Measurements from ENCODE around the gene MUC2.
A peak's percentile ranks its signal among the peaks of the same experiment; 100 is the strongest.

DNA sequence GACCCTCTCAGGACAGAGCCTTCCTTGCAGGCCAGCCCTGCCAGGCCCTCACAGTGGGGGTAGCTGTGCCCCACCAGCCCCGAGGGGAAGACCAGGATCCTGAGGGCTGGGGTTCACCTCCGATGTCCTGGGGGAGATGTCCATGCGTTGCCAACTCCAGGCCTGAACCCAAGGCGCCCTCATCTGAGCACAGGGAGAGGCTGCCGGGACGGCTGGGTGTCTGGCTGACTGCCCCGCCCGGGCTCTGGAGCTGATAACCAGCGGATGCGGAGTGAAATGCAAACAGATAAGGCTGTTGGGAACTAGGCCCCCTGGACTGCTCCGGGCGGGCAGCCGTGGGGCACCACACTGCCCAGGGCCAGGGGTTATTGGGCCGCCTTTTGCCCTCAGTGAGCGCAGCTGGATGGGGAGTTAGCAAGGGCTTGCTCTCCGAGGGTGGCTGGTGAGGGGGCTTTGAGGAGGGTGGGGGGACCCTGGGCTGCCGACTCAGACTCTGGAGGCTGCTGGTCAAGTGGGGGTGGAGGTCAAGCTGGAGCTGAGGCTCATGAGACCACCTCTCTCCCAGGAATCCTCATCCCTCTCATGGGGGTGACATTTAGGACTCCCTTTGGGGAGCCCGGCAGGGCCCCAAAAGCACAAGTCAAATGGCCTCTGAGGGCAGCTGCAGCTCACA, 32.6 kb upstream of the MUC2 start:
- TF ChIP-seq KAT7 (CRISPR knock-in tag; IDR thresholded peaks at IDR 0.05; ENCODE audit: borderline replicate concordance) (no peak), KDM2B (CRISPR knock-in tag; IDR thresholded peaks at IDR 0.05) (no peak), L3MBTL2 (IDR thresholded peaks at IDR 0.05) (no peak), SMAD3 (CRISPR knock-in tag; conservative IDR thresholded peaks at IDR 0.05) (no peak), GATA2 (CRISPR knock-in tag; IDR thresholded peaks at IDR 0.05) (no peak), TAF1 (IDR thresholded peaks at IDR 0.05; ENCODE audit: control insufficient read depth, extremely low read depth, insufficient read depth, low read length, severe bottlenecking) (no peak)
- TF ChIP-seq, protein P1, sequence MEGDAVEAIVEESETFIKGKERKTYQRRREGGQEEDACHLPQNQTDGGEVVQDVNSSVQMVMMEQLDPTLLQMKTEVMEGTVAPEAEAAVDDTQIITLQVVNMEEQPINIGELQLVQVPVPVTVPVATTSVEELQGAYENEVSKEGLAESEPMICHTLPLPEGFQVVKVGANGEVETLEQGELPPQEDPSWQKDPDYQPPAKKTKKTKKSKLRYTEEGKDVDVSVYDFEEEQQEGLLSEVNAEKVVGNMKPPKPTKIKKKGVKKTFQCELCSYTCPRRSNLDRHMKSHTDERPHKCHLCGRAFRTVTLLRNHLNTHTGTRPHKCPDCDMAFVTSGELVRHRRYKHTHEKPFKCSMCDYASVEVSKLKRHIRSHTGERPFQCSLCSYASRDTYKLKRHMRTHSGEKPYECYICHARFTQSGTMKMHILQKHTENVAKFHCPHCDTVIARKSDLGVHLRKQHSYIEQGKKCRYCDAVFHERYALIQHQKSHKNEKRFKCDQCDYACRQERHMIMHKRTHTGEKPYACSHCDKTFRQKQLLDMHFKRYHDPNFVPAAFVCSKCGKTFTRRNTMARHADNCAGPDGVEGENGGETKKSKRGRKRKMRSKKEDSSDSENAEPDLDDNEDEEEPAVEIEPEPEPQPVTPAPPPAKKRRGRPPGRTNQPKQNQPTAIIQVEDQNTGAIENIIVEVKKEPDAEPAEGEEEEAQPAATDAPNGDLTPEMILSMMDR (IDR thresholded peaks at IDR 0.05 in 2 of 3, conservative IDR thresholded peaks at IDR 0.05 in 1 of 3; ENCODE audit: insufficient read depth in 2 of 3, low read depth in 1 of 3, low read length in 3 of 3): peak; percentile 22 to 44 (median 27); a peak in 3 of 6 replicates
